Spleen (tissue), 7 donors: ENCODE results near the gene FBXL13.

Source experiments
- CTCF ChIP-seq, 11 experiments: fragments of 200-600 bp in 7 of 11; fragments of 450-650 bp in 4 of 11; sonication (generic) in 4 of 11; IDR thresholded peaks in 8 of 11; conservative IDR thresholded peaks in 3 of 11; 1 replicate in 7 of 11; 2 replicates in 4 of 11; pipeline versions ENCODE4 v1.4.0 to v1.8.0; 2016 to 2021; ENCODE audit warnings: antibody characterized with exemption in 11 of 11, inconsistent platforms in 4 of 11, mild to moderate bottlenecking in 1 of 11
- POLR2A ChIP-seq, 3 donors: fragments of 450-650 bp; IDR thresholded peaks; one replicate each; pipeline ENCODE4 v1.5.1; 2017; ENCODE audit warnings: antibody characterized with exemption in 3 of 3, mild to moderate bottlenecking in 1 of 3
- donor health status: DM: no; HTN: no; CAD: no; lungs with moderate emphysema.
- donor health status: DM: no; HTN: no; CAD: no.
- donor health status: DM: no; HTN: no; CAD: no.

- TF ChIP-seq CTCF (IDR thresholded peaks at IDR 0.05 in 8 of 11, conservative IDR thresholded peaks at IDR 0.05 in 3 of 11): no peak
- no peak for TF ChIP-seq POLR2A (IDR thresholded peaks at IDR 0.05)
Measured at GRCh38 chr7:103001210-103001609, 73.4 kb downstream of the FBXL13 start.
